Activated CD4-positive, alpha-beta T cell treated with anti-CD3 and anti-CD28 coated beads, Interleukin-2, amount 50 U/mL, for 1 hour (primary cell): ENCODE measurements around the gene BTRC.

Experiments
- DNase-seq: peaks from one replicate; pipeline ENCODE4 v3.0.0-alpha.2; 2020

The BTRC gene

GRCh38 chr10:101487399-101487798 lies 133.4 kb downstream of the BTRC start:
- no peak for DNase-seq

- DNase-seq = no peak
Measured at GRCh38 chr10:101489355-101489754, 135.4 kb downstream of the BTRC start.

GRCh38 chr10:101490026-101490425 lies 136.1 kb downstream of the BTRC start:
- no peak for DNase-seq

GRCh38 chr10:101492205-101492604 lies 138.2 kb downstream of the BTRC start:
- DNase-seq = no peak

GRCh38 chr10:101492814-101493213 lies 138.8 kb downstream of the BTRC start:
- no peak for DNase-seq

GRCh38 chr10:101493249-101493648 lies 139.3 kb downstream of the BTRC start:
- DNase-seq = no peak

- DNase-seq = no peak
Measured at GRCh38 chr10:101493782-101494281, 139.9 kb downstream of the BTRC start.

- DNase-seq = no peak
Measured at GRCh38 chr10:101494650-101495049, 140.7 kb downstream of the BTRC start.

GRCh38 chr10:101495324-101495925 lies 141.5 kb downstream of the BTRC start:
- no peak for DNase-seq

GRCh38 chr10:101504438-101504837 lies 150.5 kb downstream of the BTRC start:
- DNase-seq = no peak

GRCh38 chr10:101506829-101507661 lies 153.1 kb downstream of the BTRC start:
- DNase-seq = no peak

- DNase-seq = no peak
Measured at GRCh38 chr10:101507828-101508227, 153.9 kb downstream of the BTRC start.

- no peak for DNase-seq
Measured at GRCh38 chr10:101511938-101512337, 158.0 kb downstream of the BTRC start.

- DNase-seq = no peak
Measured at GRCh38 chr10:101512738-101513137, 158.8 kb downstream of the BTRC start.

GRCh38 chr10:101513733-101514132 lies 159.8 kb downstream of the BTRC start:
- no peak for DNase-seq

- DNase-seq = no peak
Measured at GRCh38 chr10:101525848-101526247, 171.9 kb downstream of the BTRC start.

- DNase-seq = no peak
Measured at GRCh38 chr10:101529207-101529606, 175.2 kb downstream of the BTRC start.

- no peak for DNase-seq
Measured at GRCh38 chr10:101529725-101530553, 176.0 kb downstream of the BTRC start.

- DNase-seq = no peak
Measured at GRCh38 chr10:101535949-101536348, 182.0 kb downstream of the BTRC start.

GRCh38 chr10:101536800-101537199 lies 182.8 kb downstream of the BTRC start:
- DNase-seq = no peak

- no peak for DNase-seq
Measured at GRCh38 chr10:101538446-101538845, 184.5 kb downstream of the BTRC start.

GRCh38 chr10:101545898-101546297 lies 191.9 kb downstream of the BTRC start:
- no peak for DNase-seq

GRCh38 chr10:101550965-101551364 lies 197.0 kb downstream of the BTRC start:
- DNase-seq = no peak
